HG02571 (cell line): ENCODE results near the gene ZNF532.

Experiments
- ATAC-seq: cut with Tn5 transposase; IDR thresholded peaks from one replicate; pipeline ENCODE4 v1.9.1; 2021; ENCODE audit warnings: mild to moderate bottlenecking, moderate library complexity; ENCODE audit not compliant: unreplicated experiment

ZNF532 gene

GRCh38 chr18:59029663-59030429, 165.2 kb downstream of the ZNF532 start:
- no peak for ATAC-seq

- no peak for ATAC-seq
Observed at GRCh38 chr18:59032308-59032707, 167.6 kb downstream of the ZNF532 start.

GRCh38 chr18:59033359-59033758, 168.7 kb downstream of the ZNF532 start:
- no peak for ATAC-seq

- no peak for ATAC-seq
Observed at GRCh38 chr18:59033974-59034373, 169.3 kb downstream of the ZNF532 start.

GRCh38 chr18:59035591-59035990, 170.9 kb downstream of the ZNF532 start:
- ATAC-seq = no peak
